ENCODE data around the gene GDF10. TPM values are rescaled to one million over a fixed set of nuclear protein-coding genes. Genes with fewer than 3 reads are reported as not detected.

Gene GDF10
- polyA plus RNA-seq, 1 of the 3 experiments (the other 2 are of a cell fraction), result 0.02 TPM

DNA sequence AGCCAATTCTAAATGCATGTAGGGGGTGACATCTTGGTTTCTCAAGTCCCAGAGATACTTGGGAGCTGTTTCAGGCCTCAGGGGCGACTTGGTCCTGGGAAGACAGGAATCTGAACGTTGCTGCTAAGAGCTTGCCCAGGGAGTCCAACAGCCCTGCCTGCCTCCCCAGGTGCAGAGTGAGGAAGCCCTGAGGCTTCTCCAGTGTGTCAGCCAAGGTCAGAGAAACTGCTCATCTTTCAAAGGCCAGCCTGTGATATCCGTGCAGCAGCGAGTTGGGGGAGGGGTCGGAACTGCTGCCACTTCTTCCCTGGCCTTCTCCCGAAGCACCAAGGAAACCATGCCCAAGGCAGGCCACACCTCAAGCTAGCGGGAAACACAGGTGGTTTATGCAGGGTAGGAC, 32.0 kb downstream of the GDF10 start:
- H3K9ac ChIP-seq, result no peak overlapping the region
- H3K9me2 ChIP-seq, result no peaks in the 10 kb centered on the region
- H4K20me1 ChIP-seq (ENCODE audit: insufficient read depth), result no peaks in the 10 kb centered on the region
- peaks cover 17% of the 10 kb centered on the region; the same call in 1 of the 2 replicates for H3K27me3 ChIP-seq (ENCODE audit: insufficient read depth)
- POLR2A ChIA-PET, result no interaction called here
- CTCF ChIA-PET, result interaction anchor here (1.4 to 3.3 kb wide), 4 partner anchors 9 to 339 kb away, joined by 4 to 17 read pairs (median 6); no protein-coding TSS in a partner anchor
- H3K9me3 ChIP-seq, result no peaks in the 10 kb centered on the region
- no peaks in the 10 kb centered on the region for H3K36me3 ChIP-seq (replicated peaks in 1 of 2; ENCODE audit: control insufficient read depth in 1 of 2, insufficient read depth in 2 of 2, low read length in 1 of 2)
- no peak overlapping the region for H3K4me3 ChIP-seq (ENCODE audit: low read depth in 2 of 2, low read length in 1 of 2)
- peaks cover 0 to 3% of the 10 kb centered on the region in 2 experiments; a peak in 1 of 4 replicates for H3K4me1 ChIP-seq (ENCODE audit: control insufficient read depth in 1 of 2, insufficient read depth in 2 of 2, low read depth in 1 of 2, low read length in 1 of 2)
- no peak overlapping the region for H3K4me2 ChIP-seq
- 17% methylated on average over 2 of the region's 7 CpGs for WGBS (ENCODE audit: low lambda C conversion rate)
- H3K27ac ChIP-seq (ENCODE audit: low read depth in 2 of 2, low read length in 1 of 2), result no peak overlapping the region
- no peaks in the 10 kb centered on the region for H3K79me2 ChIP-seq (ENCODE audit: insufficient read depth)
- no peak overlapping the region for H2AFZ ChIP-seq (ENCODE audit: low read depth)
- DNase-seq, result no peak
- H3F3A ChIP-seq (replicated peaks; ENCODE audit: insufficient read depth), result no peaks in the 10 kb centered on the region
- TF ChIP-seq RXRA (IDR thresholded peaks at IDR 0.05; ENCODE audit: borderline replicate concordance, low read depth) (no peak), RAD21 (IDR thresholded peaks at IDR 0.05; ENCODE audit: low read length) (no peak), JUND (IDR thresholded peaks at IDR 0.05) (no peak), FOXM1 (IDR thresholded peaks at IDR 0.05; ENCODE audit: low read depth) (no peak), CHD2 (IDR thresholded peaks at IDR 0.05; ENCODE audit: low read length, partially characterized antibody) (no peak), IRF3 (IDR thresholded peaks at IDR 0.05; ENCODE audit: low read depth, low read length) (no peak), FOSL2 (IDR thresholded peaks at IDR 0.05; ENCODE audit: borderline replicate concordance, low read depth) (no peak), FOXJ3 (CRISPR knock-in tag; IDR thresholded peaks at IDR 0.05) (no peak), GATA2 (CRISPR knock-in tag; IDR thresholded peaks at IDR 0.05) (no peak), POLR2AphosphoS5 (IDR thresholded peaks at IDR 0.05; ENCODE audit: low read depth, low read length) (no peak), TCF12 (IDR thresholded peaks at IDR 0.05) (no peak), SMC3 (IDR thresholded peaks at IDR 0.05; ENCODE audit: low read depth, low read length) (no peak)
- TF ChIP-seq, protein P1, sequence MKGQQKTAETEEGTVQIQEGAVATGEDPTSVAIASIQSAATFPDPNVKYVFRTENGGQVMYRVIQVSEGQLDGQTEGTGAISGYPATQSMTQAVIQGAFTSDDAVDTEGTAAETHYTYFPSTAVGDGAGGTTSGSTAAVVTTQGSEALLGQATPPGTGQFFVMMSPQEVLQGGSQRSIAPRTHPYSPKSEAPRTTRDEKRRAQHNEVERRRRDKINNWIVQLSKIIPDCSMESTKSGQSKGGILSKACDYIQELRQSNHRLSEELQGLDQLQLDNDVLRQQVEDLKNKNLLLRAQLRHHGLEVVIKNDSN (IDR thresholded peaks at IDR 0.05; ENCODE audit: borderline replicate concordance, low read depth), result no peak

DNA sequence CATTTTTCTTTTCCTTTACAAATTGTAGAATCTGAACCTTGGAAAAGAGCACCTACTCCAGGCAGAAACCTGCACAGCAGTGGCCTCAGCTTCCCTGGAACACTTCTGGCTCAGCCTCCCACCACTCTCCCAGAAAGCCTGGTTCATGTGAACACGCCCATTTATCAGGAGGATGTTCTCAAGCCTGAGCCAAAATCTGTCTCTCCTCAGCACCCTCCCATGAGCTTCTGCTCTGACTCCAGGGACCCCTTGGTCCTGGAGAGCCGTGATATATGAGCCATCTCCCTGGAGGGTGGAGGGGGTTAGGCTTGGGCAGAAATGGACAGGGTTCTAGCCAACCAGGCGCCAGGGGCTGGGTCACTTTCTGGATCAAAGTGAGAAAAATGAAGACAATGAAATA, 32.4 kb downstream of the GDF10 start:
- H3K9me3 ChIP-seq, result no peaks in the 10 kb centered on the region
- H3K4me1 ChIP-seq (ENCODE audit: control insufficient read depth in 1 of 2, insufficient read depth in 2 of 2, low read depth in 1 of 2, low read length in 1 of 2), result peaks cover 0 to 3% of the 10 kb centered on the region in 2 experiments; a peak in 1 of 4 replicates
- no peak overlapping the region for H3K9ac ChIP-seq
- no peaks in the 10 kb centered on the region for H3K9me2 ChIP-seq
- 12% methylated on average over 3 of the region's 3 CpGs for WGBS (ENCODE audit: low lambda C conversion rate)
- H3K27me3 ChIP-seq (ENCODE audit: insufficient read depth), result peaks cover 21% of the 10 kb centered on the region; the same call in 1 of the 2 replicates
- POLR2A ChIA-PET, result no interaction called here
- no peaks in the 10 kb centered on the region for H3F3A ChIP-seq (replicated peaks; ENCODE audit: insufficient read depth)
- TF ChIP-seq RXRA (IDR thresholded peaks at IDR 0.05; ENCODE audit: borderline replicate concordance, low read depth) (no peak), FOSL2 (IDR thresholded peaks at IDR 0.05; ENCODE audit: borderline replicate concordance, low read depth) (no peak), TEAD4 (IDR thresholded peaks at IDR 0.05; ENCODE audit: borderline replicate concordance, insufficient read depth) (no peak)
- no peaks in the 10 kb centered on the region for H4K20me1 ChIP-seq (ENCODE audit: insufficient read depth)
- DNase-seq, result no peak
- CTCF ChIA-PET, result interaction anchor here (0.7 to 3.3 kb wide), 6 partner anchors 8 to 339 kb away, joined by 3 to 17 read pairs (median 4); no protein-coding TSS in a partner anchor
- no peak overlapping the region for H2AFZ ChIP-seq (ENCODE audit: low read depth)
- no peak overlapping the region for H3K4me2 ChIP-seq
- H3K27ac ChIP-seq (ENCODE audit: low read depth in 2 of 2, low read length in 1 of 2), result no peak overlapping the region
- H3K4me3 ChIP-seq (ENCODE audit: low read depth in 2 of 2, low read length in 1 of 2), result no peak overlapping the region
- H3K36me3 ChIP-seq (replicated peaks in 1 of 2; ENCODE audit: control insufficient read depth in 1 of 2, insufficient read depth in 2 of 2, low read length in 1 of 2), result no peaks in the 10 kb centered on the region
- H3K79me2 ChIP-seq (ENCODE audit: insufficient read depth), result no peaks in the 10 kb centered on the region
